GM12891 (cell line): ENCODE data around the gene NKAIN2.

ENCODE experiments used
- PAX5 ChIP-seq: IDR thresholded peaks from 2 replicates; pipeline ENCODE4 v1.6.1; 2011; ENCODE audit warnings: low read length, moderate library complexity, mild to moderate bottlenecking; ENCODE audit not compliant: insufficient read depth, severe bottlenecking
- POLR2A ChIP-seq: IDR thresholded peaks from 2 replicates; pipeline ENCODE4 v1.6.1; 2011; ENCODE audit warnings: low read depth, low read length, control low read depth
- POLR2AphosphoS5 ChIP-seq: IDR thresholded peaks from 2 replicates; pipeline ENCODE4 v1.6.1; 2011; ENCODE audit warnings: low read depth, low read length, control low read depth
- POU2F2 ChIP-seq: IDR thresholded peaks from 2 replicates; pipeline ENCODE4 v1.6.1; 2011; ENCODE audit warnings: low read depth, mild to moderate bottlenecking, control low read depth, low read length, moderate library complexity
- SPI1 ChIP-seq: IDR thresholded peaks from 2 replicates; pipeline ENCODE4 v1.6.1; 2011; ENCODE audit warnings: low read depth, low read length, control low read depth
- TAF1 ChIP-seq: IDR thresholded peaks from 2 replicates; pipeline ENCODE4 v1.6.1; 2011; ENCODE audit warnings: low read depth, low read length, control low read depth

DNA sequence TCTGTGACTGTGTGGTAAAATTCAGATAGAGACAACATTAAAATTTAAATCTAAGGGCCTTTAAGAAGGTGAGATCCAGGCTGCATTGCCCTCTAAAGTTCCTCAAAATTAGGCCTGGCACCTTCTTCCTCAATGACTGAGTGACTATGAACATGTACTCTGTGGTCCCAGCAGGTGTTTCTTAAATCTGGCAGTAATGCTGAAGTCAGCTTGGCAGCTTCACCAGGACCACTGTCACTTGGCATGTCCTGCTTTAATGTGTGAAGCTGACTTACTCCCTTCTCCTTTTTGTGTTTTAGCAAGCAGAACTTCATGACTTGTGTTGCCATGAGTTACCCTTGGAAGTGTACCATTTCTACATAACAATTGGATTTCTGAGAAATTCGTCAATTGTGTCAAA is 141.7 kb downstream of the NKAIN2 start:
- TF ChIP-seq POLR2A (no peak), POLR2AphosphoS5 (no peak), TAF1 (no peak), SPI1 (no peak), POU2F2 (no peak), PAX5 (no peak)
